ENCODE data around the gene PDE6G.

The PDE6G gene

DNA sequence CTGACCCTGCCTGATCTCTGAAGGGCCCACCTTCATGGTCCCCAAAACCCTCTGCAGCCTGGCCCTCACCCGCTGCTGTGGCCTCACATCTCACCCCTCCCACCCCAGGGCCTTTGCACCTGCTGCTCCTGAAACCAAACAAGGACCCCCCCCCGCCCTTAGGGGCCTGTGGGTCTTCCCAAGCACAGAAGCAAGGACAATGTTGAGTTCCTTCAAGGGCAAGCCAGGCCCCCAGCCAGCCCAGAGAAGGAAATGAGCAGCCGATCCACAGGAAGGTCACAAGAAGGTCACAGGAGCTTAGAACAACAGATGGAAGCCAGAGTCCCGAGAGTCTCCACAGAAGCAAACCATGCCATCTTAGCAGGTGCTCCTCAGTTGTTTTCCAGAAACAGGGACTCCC lies 493 bp upstream of the PDE6G start:
- no peak overlapping the region for H3K4me3 ChIP-seq (ENCODE audit: low read length in 2 of 2)
- peaks cover 5% of the 10 kb centered on the region in 2 donors for H3K27me3 ChIP-seq (ENCODE audit: control insufficient read depth in 1 of 2, insufficient read depth in 2 of 2, low read length in 2 of 2)
- H3K4me1 ChIP-seq (ENCODE audit: control insufficient read depth, insufficient read depth, low read length): no peaks in the 10 kb centered on the region
- H3K36me3 ChIP-seq (ENCODE audit: control insufficient read depth in 2 of 2, insufficient read depth in 2 of 2, low read length in 2 of 2): no peaks in the 10 kb centered on the region
- H3K9ac ChIP-seq (ENCODE audit: low read length in 2 of 2): no peak overlapping the region
- no peak overlapping the region for H3K27ac ChIP-seq (ENCODE audit: low read length)
- H3K9me3 ChIP-seq (ENCODE audit: control insufficient read depth in 2 of 2, low read length in 2 of 2): no peaks in the 10 kb centered on the region

GRCh38 chr17:81655378-81656117 lies 794 bp downstream of the PDE6G start:
- Histone ChIP-seq H3K27ac (ENCODE audit: low read length) (no peak overlapping the region), H3K9ac (ENCODE audit: low read length in 2 of 2) (no peak overlapping the region), H3K9me3 (ENCODE audit: control insufficient read depth in 2 of 2, low read length in 2 of 2) (no peaks in the 10 kb centered on the region), H3K27me3 (ENCODE audit: control insufficient read depth in 1 of 2, insufficient read depth in 2 of 2, low read length in 2 of 2) (peaks cover 8 to 11% of the 10 kb centered on the region in 2 donors), H3K4me1 (ENCODE audit: control insufficient read depth, insufficient read depth, low read length) (no peaks in the 10 kb centered on the region), H3K36me3 (ENCODE audit: control insufficient read depth in 2 of 2, insufficient read depth in 2 of 2, low read length in 2 of 2) (no peaks in the 10 kb centered on the region), H3K4me3 (ENCODE audit: low read length in 2 of 2) (no peak overlapping the region)

- Histone ChIP-seq H3K27me3 (ENCODE audit: control insufficient read depth in 1 of 2, insufficient read depth in 2 of 2, low read length in 2 of 2) (peaks cover 18 to 23% of the 10 kb centered on the region in 2 donors), H3K9me3 (ENCODE audit: control insufficient read depth in 2 of 2, low read length in 2 of 2) (no peaks in the 10 kb centered on the region), H3K9ac (ENCODE audit: low read length in 2 of 2) (no peak overlapping the region), H3K36me3 (ENCODE audit: control insufficient read depth in 2 of 2, insufficient read depth in 2 of 2, low read length in 2 of 2) (no peaks in the 10 kb centered on the region), H3K27ac (ENCODE audit: low read length) (no peak overlapping the region), H3K4me3 (ENCODE audit: low read length in 2 of 2) (no peak overlapping the region), H3K4me1 (ENCODE audit: control insufficient read depth, insufficient read depth, low read length) (no peaks in the 10 kb centered on the region)
Observed at GRCh38 chr17:81652906-81653771, 3.2 kb downstream of the PDE6G start.

DNA sequence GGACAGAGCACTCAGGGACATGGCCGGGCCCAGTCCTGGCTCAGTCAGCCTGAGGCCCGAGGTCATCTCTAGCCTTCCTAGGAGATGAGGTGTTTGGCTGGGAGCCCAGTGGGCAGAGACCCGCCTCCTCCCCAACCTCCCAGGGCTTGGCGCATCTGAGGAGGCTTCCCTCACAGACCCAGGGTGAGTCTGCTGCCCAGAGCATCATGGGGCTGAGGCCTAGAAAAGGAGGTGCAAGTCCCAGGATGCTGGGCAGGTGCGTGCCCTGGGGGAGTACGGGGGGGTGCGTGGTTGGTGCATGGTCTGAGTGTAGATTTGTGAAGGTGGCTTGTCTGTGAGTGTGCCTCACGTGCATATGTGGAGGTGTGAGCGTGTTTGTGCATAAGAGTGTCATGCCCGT lies 4.7 kb downstream of the PDE6G start:
- H3K4me3 ChIP-seq (ENCODE audit: low read length in 2 of 2): no peak overlapping the region
- no peaks in the 10 kb centered on the region for H3K9me3 ChIP-seq (ENCODE audit: control insufficient read depth in 2 of 2, low read length in 2 of 2)
- H3K27ac ChIP-seq (ENCODE audit: low read length): no peak overlapping the region
- no peaks in the 10 kb centered on the region for H3K36me3 ChIP-seq (ENCODE audit: control insufficient read depth in 2 of 2, insufficient read depth in 2 of 2, low read length in 2 of 2)
- no peak overlapping the region for H3K9ac ChIP-seq (ENCODE audit: low read length in 2 of 2)
- peaks cover 26 to 36% of the 10 kb centered on the region in 2 donors for H3K27me3 ChIP-seq (ENCODE audit: control insufficient read depth in 1 of 2, insufficient read depth in 2 of 2, low read length in 2 of 2)
- H3K4me1 ChIP-seq (ENCODE audit: control insufficient read depth, insufficient read depth, low read length): no peaks in the 10 kb centered on the region

DNA sequence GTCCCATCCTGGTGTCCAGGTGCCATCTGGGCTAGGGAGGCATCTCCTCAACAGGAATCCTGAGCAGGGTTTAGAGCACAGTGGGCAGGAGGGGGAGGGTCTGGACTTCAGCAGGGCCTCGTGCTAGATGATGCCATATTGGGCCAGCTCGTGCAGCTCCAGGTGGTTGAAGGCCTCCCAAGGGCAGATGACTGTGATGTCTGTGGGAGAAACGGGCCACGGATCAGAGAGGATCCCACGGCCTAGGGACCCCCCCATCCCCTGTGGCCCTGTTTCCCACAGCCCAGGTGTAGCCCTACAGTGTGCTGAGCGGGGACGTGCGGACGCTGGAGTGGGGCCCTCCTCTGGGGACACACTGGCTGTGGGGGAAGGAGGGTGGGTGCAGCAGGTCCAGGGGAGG lies 5.4 kb downstream of the PDE6G start:
- Histone ChIP-seq H3K9ac (ENCODE audit: low read length in 2 of 2) (no peak overlapping the region), H3K9me3 (ENCODE audit: control insufficient read depth in 2 of 2, low read length in 2 of 2) (no peaks in the 10 kb centered on the region), H3K4me3 (ENCODE audit: low read length in 2 of 2) (no peak overlapping the region), H3K27me3 (ENCODE audit: control insufficient read depth in 1 of 2, insufficient read depth in 2 of 2, low read length in 2 of 2) (peaks cover 27 to 36% of the 10 kb centered on the region in 2 donors), H3K4me1 (ENCODE audit: control insufficient read depth, insufficient read depth, low read length) (no peaks in the 10 kb centered on the region), H3K36me3 (ENCODE audit: control insufficient read depth in 2 of 2, insufficient read depth in 2 of 2, low read length in 2 of 2) (no peaks in the 10 kb centered on the region), H3K27ac (ENCODE audit: low read length) (no peak overlapping the region)

DNA sequence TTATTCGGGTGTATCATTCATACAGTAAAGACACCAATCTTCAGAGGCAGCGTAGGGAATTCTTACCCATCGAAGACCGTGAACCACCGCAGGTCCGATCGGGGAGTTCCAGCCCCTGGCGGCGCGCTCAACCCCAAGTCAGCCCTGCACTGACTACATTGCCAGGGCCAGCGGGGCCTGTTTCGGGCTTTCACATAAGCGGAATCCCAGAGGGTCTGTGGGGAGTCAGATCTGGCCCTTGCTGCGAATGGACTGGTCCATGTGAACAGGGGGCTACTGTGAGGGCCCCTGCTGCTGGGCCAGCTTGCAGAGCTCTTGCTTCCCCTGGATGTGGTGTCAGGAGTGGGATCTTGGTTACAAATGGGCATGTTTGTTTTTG lies 7.6 kb downstream of the PDE6G start:
- no peaks in the 10 kb centered on the region for H3K9me3 ChIP-seq (ENCODE audit: control insufficient read depth in 2 of 2, low read length in 2 of 2)
- no peaks in the 10 kb centered on the region for H3K4me1 ChIP-seq (ENCODE audit: control insufficient read depth, insufficient read depth, low read length)
- H3K27me3 ChIP-seq (ENCODE audit: control insufficient read depth in 1 of 2, insufficient read depth in 2 of 2, low read length in 2 of 2): peaks cover 25 to 36% of the 10 kb centered on the region in 2 donors
- peaks cover 0 to 3% of the 10 kb centered on the region in 2 donors for H3K36me3 ChIP-seq (ENCODE audit: control insufficient read depth in 2 of 2, insufficient read depth in 2 of 2, low read length in 2 of 2)
- H3K27ac ChIP-seq (ENCODE audit: low read length): no peak overlapping the region
- no peak overlapping the region for H3K9ac ChIP-seq (ENCODE audit: low read length in 2 of 2)
- H3K4me3 ChIP-seq (ENCODE audit: low read length in 2 of 2): no peak overlapping the region

DNA sequence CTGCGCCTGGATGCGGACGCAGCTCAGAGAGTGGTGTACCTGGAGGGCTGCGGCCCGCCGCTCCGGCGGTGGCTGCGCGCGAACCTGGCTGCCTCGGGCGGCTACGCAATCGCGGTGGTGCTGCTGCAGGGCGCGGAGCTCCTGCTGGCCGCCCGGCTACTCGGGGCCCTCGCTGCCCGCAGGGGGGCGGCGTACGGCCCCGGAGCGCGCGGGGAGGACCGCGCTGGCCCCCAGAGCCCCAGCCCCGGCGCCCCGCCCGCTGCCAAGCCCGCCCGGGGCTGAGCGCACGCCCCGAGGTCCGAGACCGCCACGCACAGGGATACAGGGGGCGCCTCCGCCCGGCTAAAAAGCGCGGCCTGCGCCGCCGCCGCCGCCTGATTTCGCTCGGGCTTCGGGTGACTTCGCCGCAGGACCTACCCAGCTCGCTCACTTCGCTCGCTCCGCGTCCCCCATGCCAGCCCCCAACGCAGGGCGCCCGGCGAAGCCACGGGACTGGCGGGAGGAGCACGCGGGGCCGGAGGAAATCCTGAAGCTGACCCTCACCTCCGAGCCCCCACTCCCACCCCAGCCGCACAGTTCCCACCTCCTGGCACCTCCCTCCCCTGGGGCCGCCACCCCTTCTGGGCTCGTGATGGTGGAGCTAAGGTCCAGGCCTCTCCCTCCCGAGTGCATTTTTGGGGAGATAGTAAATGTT lies 8.2 kb downstream of the PDE6G start:
- no peak overlapping the region for H3K9ac ChIP-seq (ENCODE audit: low read length in 2 of 2)
- H3K27me3 ChIP-seq (ENCODE audit: control insufficient read depth in 1 of 2, insufficient read depth in 2 of 2, low read length in 2 of 2): peaks cover 25 to 32% of the 10 kb centered on the region in 2 donors
- H3K4me3 ChIP-seq (ENCODE audit: low read length in 2 of 2): no peak overlapping the region
- no peak overlapping the region for H3K27ac ChIP-seq (ENCODE audit: low read length)
- no peaks in the 10 kb centered on the region for H3K9me3 ChIP-seq (ENCODE audit: control insufficient read depth in 2 of 2, low read length in 2 of 2)
- peaks cover 0 to 3% of the 10 kb centered on the region in 2 donors for H3K36me3 ChIP-seq (ENCODE audit: control insufficient read depth in 2 of 2, insufficient read depth in 2 of 2, low read length in 2 of 2)
- no peaks in the 10 kb centered on the region for H3K4me1 ChIP-seq (ENCODE audit: control insufficient read depth, insufficient read depth, low read length)

DNA sequence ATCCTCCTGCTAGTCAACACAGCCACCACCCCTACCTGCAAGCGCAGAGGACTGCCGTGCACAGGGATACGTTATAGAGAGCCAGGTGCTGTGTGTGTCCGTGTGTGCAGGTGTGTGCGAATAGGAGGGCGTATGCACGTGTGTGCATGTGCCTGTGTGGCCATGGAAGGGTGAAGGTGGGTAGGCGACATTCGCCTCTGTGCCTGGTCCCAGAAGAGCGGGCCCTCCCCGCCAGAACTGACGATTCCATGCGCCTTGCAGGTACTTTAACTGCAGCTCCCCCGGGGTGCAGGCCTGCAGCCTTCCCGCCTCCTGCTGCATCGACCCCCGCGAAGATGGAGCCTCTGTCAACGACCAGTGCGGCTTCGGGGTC lies 8.7 kb downstream of the PDE6G start:
- no peak overlapping the region for H3K4me3 ChIP-seq (ENCODE audit: low read length in 2 of 2)
- no peak overlapping the region for H3K27ac ChIP-seq (ENCODE audit: low read length)
- H3K4me1 ChIP-seq (ENCODE audit: control insufficient read depth, insufficient read depth, low read length): no peaks in the 10 kb centered on the region
- no peaks in the 10 kb centered on the region for H3K9me3 ChIP-seq (ENCODE audit: control insufficient read depth in 2 of 2, low read length in 2 of 2)
- H3K36me3 ChIP-seq (ENCODE audit: control insufficient read depth in 2 of 2, insufficient read depth in 2 of 2, low read length in 2 of 2): peaks cover 0 to 3% of the 10 kb centered on the region in 2 donors
- no peak overlapping the region for H3K9ac ChIP-seq (ENCODE audit: low read length in 2 of 2)
- peaks cover 25 to 30% of the 10 kb centered on the region in 2 donors for H3K27me3 ChIP-seq (ENCODE audit: control insufficient read depth in 1 of 2, insufficient read depth in 2 of 2, low read length in 2 of 2)

- Histone ChIP-seq H3K27ac (ENCODE audit: low read length) (no peak overlapping the region), H3K9ac (ENCODE audit: low read length in 2 of 2) (no peak overlapping the region), H3K4me3 (ENCODE audit: low read length in 2 of 2) (no peak overlapping the region), H3K9me3 (ENCODE audit: control insufficient read depth in 2 of 2, low read length in 2 of 2) (no peaks in the 10 kb centered on the region), H3K27me3 (ENCODE audit: control insufficient read depth in 1 of 2, insufficient read depth in 2 of 2, low read length in 2 of 2) (peaks cover 25 to 30% of the 10 kb centered on the region in 2 donors), H3K4me1 (ENCODE audit: control insufficient read depth, insufficient read depth, low read length) (no peaks in the 10 kb centered on the region), H3K36me3 (ENCODE audit: control insufficient read depth in 2 of 2, insufficient read depth in 2 of 2, low read length in 2 of 2) (peaks cover 0 to 3% of the 10 kb centered on the region in 2 donors)
Observed at GRCh38 chr17:81646869-81647600, 9.3 kb downstream of the PDE6G start.
